Neural cell (in vitro differentiated cells): Measurements from ENCODE around the gene HADHB. TPM values are rescaled to one million over a fixed set of nuclear protein-coding genes. Genes with fewer than 3 reads are reported as not detected.

Experiments
- H2AFZ ChIP-seq: fragments of 200-600, 300-800 bp; sonication (generic), shearing (Covaris generic); 2 replicates; pipeline ENCODE4 v1.6.0; 2014; ENCODE audit warnings: low read depth, mild to moderate bottlenecking, antibody characterized with exemption, low read length, moderate library complexity
- H3F3A ChIP-seq: fragments of 200-600 bp; shearing (Covaris generic); 2 replicates; pipeline ENCODE4 v1.6.1; 2016; ENCODE audit warnings: mild to moderate bottlenecking, moderate library complexity, mixed read lengths, antibody characterized with exemption, low read length; ENCODE audit not compliant: insufficient read depth, poor library complexity, severe bottlenecking
- H3K27ac ChIP-seq: fragments of 200-600, 300-800 bp; sonication (generic), shearing (Covaris generic); 2 replicates; pipeline ENCODE4 v1.5.1; 2014; ENCODE audit warnings: mild to moderate bottlenecking, low read length, moderate library complexity
- H3K27me3 ChIP-seq: fragments of 300-800, 200-600 bp; sonication (generic), shearing (Covaris generic); 2 replicates; pipeline ENCODE4 v1.6.0; 2014; ENCODE audit warnings: mild to moderate bottlenecking, low read depth, low read length, moderate library complexity; ENCODE audit not compliant: insufficient read depth
- H3K36me3 ChIP-seq: fragments of 300-800, 200-600 bp; sonication (generic), shearing (Covaris generic); 2 replicates; pipeline ENCODE4 v1.5.1; 2014; ENCODE audit warnings: mild to moderate bottlenecking, antibody characterized with exemption, low read length, moderate library complexity; ENCODE audit not compliant: insufficient read depth
- H3K4me2 ChIP-seq: fragments of 300-800, 200-600 bp; sonication (generic), shearing (Covaris generic); 2 replicates; pipeline ENCODE4 v1.6.0; 2014; ENCODE audit warnings: mild to moderate bottlenecking, low read length
- H3K4me3 ChIP-seq: fragments of 300-800, 200-600 bp; sonication (generic), shearing (Covaris generic); 2 replicates; pipeline ENCODE4 v1.5.1; 2014; ENCODE audit warnings: mild to moderate bottlenecking, low read length, moderate library complexity
- H3K79me2 ChIP-seq: fragments of 200-600 bp; shearing (Covaris generic); replicated peaks from 2 replicates; pipeline ENCODE4 v1.6.0; 2014; ENCODE audit warnings: mild to moderate bottlenecking, low read length, moderate library complexity; ENCODE audit not compliant: insufficient read depth
- H3K9ac ChIP-seq: fragments of 300-800, 200-600 bp; sonication (generic), shearing (Covaris generic); 2 replicates; pipeline ENCODE4 v1.6.1; 2016; ENCODE audit warnings: mild to moderate bottlenecking, low read length, mixed read lengths
- H3K9me2 ChIP-seq: fragments of 200-600 bp; shearing (Covaris generic); 2 replicates; pipeline ENCODE4 v1.6.1; 2016; ENCODE audit warnings: mild to moderate bottlenecking, low read length, mixed read lengths; ENCODE audit not compliant: insufficient read depth
- H3K9me3 ChIP-seq: fragments of 200-600, 300-800 bp; sonication (generic), shearing (Covaris generic); 2 replicates; pipeline ENCODE4 v1.6.1; 2016; ENCODE audit warnings: mild to moderate bottlenecking, mixed run types, low read length, moderate library complexity, mixed read lengths
- H4K20me1 ChIP-seq: fragments of 200-600 bp; shearing (Covaris generic); 2 replicates; pipeline ENCODE4 v1.6.1; 2016; ENCODE audit warnings: mild to moderate bottlenecking, mixed run types; ENCODE audit not compliant: insufficient read depth
- EP300 ChIP-seq: fragments of 450-650 bp; conservative IDR thresholded peaks from 2 replicates; pipeline ENCODE4 v1.6.1; 2014; ENCODE audit warnings: antibody characterized with exemption, mild to moderate bottlenecking, moderate library complexity; ENCODE audit not compliant: poor library complexity, severe bottlenecking
- EZH2 ChIP-seq: fragments of 200-600, 300-800 bp; shearing (Covaris generic), sonication (generic); IDR thresholded peaks from 2 replicates; pipeline ENCODE4 v1.6.1; 2014; ENCODE audit warnings: antibody characterized with exemption, low read length, borderline replicate concordance, mild to moderate bottlenecking; ENCODE audit not compliant: insufficient read depth, poor library complexity, severe bottlenecking
- POLR2AphosphoS5 ChIP-seq: IDR thresholded peaks from 2 replicates; pipeline ENCODE4 v1.6.1; 2012
- polyA plus RNA-seq: library from polyadenylated mRNA; depleted of rRNA; stranded (reverse); fragments of >200 nt; gene quantifications from 2 replicates; pipeline ENCODE4 v1.2.3, GENCODE V29; 2014
- TF ChIP-seq, protein P1 (sequence below): IDR thresholded peaks from 2 replicates; pipeline ENCODE4 v1.6.1; 2012; ENCODE audit warnings: borderline replicate concordance

The HADHB gene
- polyA plus RNA-seq, 1 donor from 2014 or later = 30.5 TPM

DNA sequence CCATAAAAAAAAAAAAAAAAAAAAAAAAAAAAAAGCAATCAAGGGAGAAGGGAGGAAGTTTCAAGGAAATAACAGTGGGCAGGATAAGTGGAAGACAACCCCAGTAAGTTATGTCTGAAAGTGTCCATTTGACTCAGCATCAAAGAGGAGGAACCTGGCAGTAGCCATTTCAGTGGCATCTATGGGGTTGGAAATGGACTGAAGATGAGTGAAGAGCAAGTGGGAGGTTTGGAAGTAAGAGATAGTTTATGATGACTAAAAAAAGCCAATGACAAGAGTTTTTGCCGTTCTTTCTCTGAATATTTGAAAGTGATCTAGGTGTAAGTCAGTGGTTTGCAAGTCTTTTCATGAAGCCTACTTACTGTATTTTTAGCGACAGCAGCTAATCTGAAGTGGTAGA is 92.0 kb downstream of the HADHB start:
- no peak overlapping the region for H3K4me3 ChIP-seq
- H3K9me3 ChIP-seq = no peaks in the 10 kb centered on the region
- H3K9me2 ChIP-seq = no peaks in the 10 kb centered on the region
- no peaks in the 10 kb centered on the region for H3K27me3 ChIP-seq
- no peak overlapping the region for H3K4me2 ChIP-seq
- H2AFZ ChIP-seq = no peak overlapping the region
- H3K36me3 ChIP-seq = no peaks in the 10 kb centered on the region
- no peaks in the 10 kb centered on the region for H4K20me1 ChIP-seq
- H3F3A ChIP-seq = no peaks in the 10 kb centered on the region
- no peak overlapping the region for H3K27ac ChIP-seq
- no peak for TF ChIP-seq EP300
- TF ChIP-seq, protein P1, sequence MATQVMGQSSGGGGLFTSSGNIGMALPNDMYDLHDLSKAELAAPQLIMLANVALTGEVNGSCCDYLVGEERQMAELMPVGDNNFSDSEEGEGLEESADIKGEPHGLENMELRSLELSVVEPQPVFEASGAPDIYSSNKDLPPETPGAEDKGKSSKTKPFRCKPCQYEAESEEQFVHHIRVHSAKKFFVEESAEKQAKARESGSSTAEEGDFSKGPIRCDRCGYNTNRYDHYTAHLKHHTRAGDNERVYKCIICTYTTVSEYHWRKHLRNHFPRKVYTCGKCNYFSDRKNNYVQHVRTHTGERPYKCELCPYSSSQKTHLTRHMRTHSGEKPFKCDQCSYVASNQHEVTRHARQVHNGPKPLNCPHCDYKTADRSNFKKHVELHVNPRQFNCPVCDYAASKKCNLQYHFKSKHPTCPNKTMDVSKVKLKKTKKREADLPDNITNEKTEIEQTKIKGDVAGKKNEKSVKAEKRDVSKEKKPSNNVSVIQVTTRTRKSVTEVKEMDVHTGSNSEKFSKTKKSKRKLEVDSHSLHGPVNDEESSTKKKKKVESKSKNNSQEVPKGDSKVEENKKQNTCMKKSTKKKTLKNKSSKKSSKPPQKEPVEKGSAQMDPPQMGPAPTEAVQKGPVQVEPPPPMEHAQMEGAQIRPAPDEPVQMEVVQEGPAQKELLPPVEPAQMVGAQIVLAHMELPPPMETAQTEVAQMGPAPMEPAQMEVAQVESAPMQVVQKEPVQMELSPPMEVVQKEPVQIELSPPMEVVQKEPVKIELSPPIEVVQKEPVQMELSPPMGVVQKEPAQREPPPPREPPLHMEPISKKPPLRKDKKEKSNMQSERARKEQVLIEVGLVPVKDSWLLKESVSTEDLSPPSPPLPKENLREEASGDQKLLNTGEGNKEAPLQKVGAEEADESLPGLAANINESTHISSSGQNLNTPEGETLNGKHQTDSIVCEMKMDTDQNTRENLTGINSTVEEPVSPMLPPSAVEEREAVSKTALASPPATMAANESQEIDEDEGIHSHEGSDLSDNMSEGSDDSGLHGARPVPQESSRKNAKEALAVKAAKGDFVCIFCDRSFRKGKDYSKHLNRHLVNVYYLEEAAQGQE = no peak
- no peaks in the 10 kb centered on the region for H3K79me2 ChIP-seq
- no peak overlapping the region for H3K9ac ChIP-seq

DNA sequence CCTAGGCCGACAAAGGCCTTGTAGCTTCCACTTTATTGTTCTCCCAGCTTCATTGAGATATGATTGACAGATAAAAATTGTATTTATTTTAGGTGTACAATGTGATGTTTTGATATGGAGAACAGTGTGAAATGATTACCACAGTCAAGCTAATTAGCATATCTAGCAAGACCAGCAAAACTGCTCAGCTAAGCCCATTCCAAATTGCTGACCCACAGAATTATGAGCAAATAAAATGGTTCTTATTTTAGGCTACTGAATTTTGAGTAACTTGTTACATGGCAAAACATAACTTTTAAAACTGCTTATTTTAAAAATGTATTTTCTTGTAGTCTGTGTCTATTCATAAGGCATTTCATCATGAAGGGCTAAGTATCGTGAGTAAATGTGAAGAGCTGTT is 92.6 kb downstream of the HADHB start:
- H2AFZ ChIP-seq = no peak overlapping the region
- H4K20me1 ChIP-seq = no peaks in the 10 kb centered on the region
- no peaks in the 10 kb centered on the region for H3K36me3 ChIP-seq
- no peaks in the 10 kb centered on the region for H3K27me3 ChIP-seq
- no peak overlapping the region for H3K27ac ChIP-seq
- no peaks in the 10 kb centered on the region for H3K9me3 ChIP-seq
- no peak overlapping the region for H3K4me2 ChIP-seq
- H3F3A ChIP-seq = no peaks in the 10 kb centered on the region
- no peaks in the 10 kb centered on the region for H3K9me2 ChIP-seq
- no peak overlapping the region for H3K4me3 ChIP-seq
- H3K9ac ChIP-seq = no peak overlapping the region
- no peaks in the 10 kb centered on the region for H3K79me2 ChIP-seq
- TF ChIP-seq, protein P1 = no peak
- TF ChIP-seq POLR2AphosphoS5 (no peak), EZH2 (no peak)

Other genes with a start within 250 kb of the HADHB start
- 151 and 169 TPM in 2 replicates for gene RAB10, start 210.9 kb upstream of the HADHB start, polyA plus RNA-seq
- 3.2 and 3.9 TPM in 2 replicates for gene GAREM2, start 71.9 kb upstream of the HADHB start, polyA plus RNA-seq
- gene HADHA, start 307 bp upstream of the HADHB start, polyA plus RNA-seq = 34.3 and 40.0 TPM in 2 replicates
- gene SELENOI, start 101.2 kb downstream of the HADHB start, polyA plus RNA-seq = 22.4 and 25.2 TPM in 2 replicates
- gene ADGRF3, start 101.8 kb downstream of the HADHB start, polyA plus RNA-seq = 0.12 and 0.42 TPM in 2 replicates
- gene DRC1, start 157.0 kb downstream of the HADHB start, polyA plus RNA-seq = 0.16 TPM in 1 of 2 replicates, not detected in the other
- gene OTOF, start 233.2 kb downstream of the HADHB start, polyA plus RNA-seq = not detected in 2 replicates